DND-41 (cell line): Measurements from ENCODE around the gene B4GALT5.

Experiments used
- ATAC-seq: fragments of 200-7000 bp; cut with Tn5 transposase; 3 replicates; pipeline ENCODE4 v1.9.1; 2021; ENCODE audit warnings: low read depth; ENCODE audit not compliant: insufficient read depth
- DNase-seq: peaks from one replicate; pipeline ENCODE4 v3.0.0-alpha.2; 2020
- H2AFZ ChIP-seq: 2 replicates; pipeline ENCODE4 v1.6.0; 2012; ENCODE audit warnings: low read depth, low read length
- H3K27ac ChIP-seq: 2 replicates; pipeline ENCODE4 v1.5.1; 2012; ENCODE audit warnings: low read length, inconsistent platforms
- H3K27me3 ChIP-seq: fragments of 200-600 bp; sonication (generic); 2 replicates; pipeline ENCODE4 v1.6.0; 2012; ENCODE audit warnings: low read length, mild to moderate bottlenecking, inconsistent platforms; ENCODE audit not compliant: insufficient read depth, poor library complexity
- H3K36me3 ChIP-seq: 2 replicates; pipeline ENCODE4 v1.5.1; 2012; ENCODE audit warnings: low read length, inconsistent platforms; ENCODE audit not compliant: insufficient read depth
- H3K4me1 ChIP-seq: 2 replicates; pipeline ENCODE4 v1.5.1; 2012; ENCODE audit warnings: mild to moderate bottlenecking, low read length; ENCODE audit not compliant: insufficient read depth
- H3K4me2 ChIP-seq: 2 replicates; pipeline ENCODE4 v1.6.0; 2012; ENCODE audit warnings: mild to moderate bottlenecking, moderate library complexity, low read length, inconsistent platforms; ENCODE audit not compliant: insufficient read depth
- H3K4me3 ChIP-seq, 2 experiments: fragments of 200-600 bp in 1 of 2; shearing (Covaris generic) in 1 of 2; 2 replicates each; pipeline ENCODE4 v1.5.1; 2012 to 2016; ENCODE audit warnings: inconsistent platforms in 2 of 2, low read length in 2 of 2, mild to moderate bottlenecking in 2 of 2, low read depth in 1 of 2, moderate library complexity in 1 of 2
- H3K79me2 ChIP-seq: 2 replicates; pipeline ENCODE4 v1.6.0; 2012; ENCODE audit warnings: low read length, inconsistent platforms; ENCODE audit not compliant: insufficient read depth
- H3K9ac ChIP-seq: 2 replicates; pipeline ENCODE4 v1.6.0; 2012; ENCODE audit warnings: low read depth, mild to moderate bottlenecking, inconsistent platforms, low read length, moderate library complexity
- H3K9me3 ChIP-seq: 2 replicates; pipeline ENCODE4 v1.5.1; 2012; ENCODE audit warnings: low read length, moderate library complexity, mild to moderate bottlenecking, inconsistent platforms; ENCODE audit not compliant: insufficient read depth, severe bottlenecking
- H4K20me1 ChIP-seq: 2 replicates; pipeline ENCODE4 v1.6.0; 2012; ENCODE audit warnings: low read length; ENCODE audit not compliant: insufficient read depth
- CTCF ChIP-seq: IDR thresholded peaks from 2 replicates; pipeline ENCODE4 v1.5.1; 2012; ENCODE audit warnings: borderline replicate concordance, low read length, moderate library complexity, mild to moderate bottlenecking; ENCODE audit not compliant: poor library complexity, severe bottlenecking; ENCODE audit errors: extremely low read depth
- EZH2 ChIP-seq: IDR thresholded peaks from 3 replicates; pipeline ENCODE4 v1.6.1; 2012; ENCODE audit warnings: borderline replicate concordance, low read depth, mild to moderate bottlenecking, moderate library complexity, low read length, inconsistent platforms; ENCODE audit not compliant: severe bottlenecking

The B4GALT5 gene

GRCh38 chr20:49595346-49595745 is 118.3 kb downstream of the B4GALT5 start:
- TF ChIP-seq CTCF (no peak), EZH2 (no peak)
- H3K9ac ChIP-seq = no peak overlapping the region

GRCh38 chr20:49594931-49595315 is 118.8 kb downstream of the B4GALT5 start:
- Histone ChIP-seq H3K79me2 (no peaks in the 10 kb centered on the region), H3K27ac (peak overlapping the region; percentile 80), H4K20me1 (no peaks in the 10 kb centered on the region), H3K4me3 (no peak overlapping the region), H2AFZ (no peak overlapping the region), H3K4me2 (no peak overlapping the region), H3K9ac (peak overlapping the region; percentile 27; the same call in 1 of the 2 replicates), H3K36me3 (no peaks in the 10 kb centered on the region), H3K9me3 (no peaks in the 10 kb centered on the region), H3K27me3 (no peaks in the 10 kb centered on the region), H3K4me1 (peaks cover 44% of the 10 kb centered on the region)
- peak; percentile 22 for DNase-seq
- TF ChIP-seq CTCF (no peak), EZH2 (no peak)
- no peak for ATAC-seq

More at GRCh38 chr20:49595346-49595745, 118.3 kb downstream of the B4GALT5 start:
- no peak overlapping the region for H3K4me2 ChIP-seq
- H3K4me1 ChIP-seq = peaks cover 44% of the 10 kb centered on the region
- no peak overlapping the region for H3K4me3 ChIP-seq
- peak; percentile 23 for DNase-seq
- no peaks in the 10 kb centered on the region for H3K36me3 ChIP-seq
- ATAC-seq = peak; percentile 3; the same call in 1 of the 3 replicates
- no peaks in the 10 kb centered on the region for H4K20me1 ChIP-seq
- no peaks in the 10 kb centered on the region for H3K79me2 ChIP-seq
- H3K9me3 ChIP-seq = no peaks in the 10 kb centered on the region
- no peaks in the 10 kb centered on the region for H3K27me3 ChIP-seq
- peak overlapping the region; percentile 80 for H3K27ac ChIP-seq
- H2AFZ ChIP-seq = no peak overlapping the region

GRCh38 chr20:49594143-49594930 is 119.3 kb downstream of the B4GALT5 start:
- peak; percentile 86 for ATAC-seq
- Histone ChIP-seq H3K27me3 (no peaks in the 10 kb centered on the region), H3K9me3 (no peaks in the 10 kb centered on the region), H2AFZ (peak overlapping the region; percentile 8; the same call in 1 of the 2 replicates), H3K79me2 (no peaks in the 10 kb centered on the region), H3K4me2 (peak overlapping the region; percentile 36; the same call in 1 of the 2 replicates), H3K4me1 (peaks cover 44% of the 10 kb centered on the region), H3K4me3 (no peak overlapping the region), H3K36me3 (no peaks in the 10 kb centered on the region), H3K9ac (peak overlapping the region; percentile 40), H3K27ac (peak overlapping the region; percentile 80), H4K20me1 (no peaks in the 10 kb centered on the region)
- TF ChIP-seq CTCF (no peak), EZH2 (no peak)
- DNase-seq = peak; percentile 88
